NCI-H748 treated with DMSO at 0.1 percent for 48 hours (cell line): Measurements from ENCODE around the gene KAT6B.

Experiments used
- DNase-seq: peaks from one replicate; lab custom pipeline; 2025; lab: John Stamatoyannopoulos, UW

Gene KAT6B

DNA sequence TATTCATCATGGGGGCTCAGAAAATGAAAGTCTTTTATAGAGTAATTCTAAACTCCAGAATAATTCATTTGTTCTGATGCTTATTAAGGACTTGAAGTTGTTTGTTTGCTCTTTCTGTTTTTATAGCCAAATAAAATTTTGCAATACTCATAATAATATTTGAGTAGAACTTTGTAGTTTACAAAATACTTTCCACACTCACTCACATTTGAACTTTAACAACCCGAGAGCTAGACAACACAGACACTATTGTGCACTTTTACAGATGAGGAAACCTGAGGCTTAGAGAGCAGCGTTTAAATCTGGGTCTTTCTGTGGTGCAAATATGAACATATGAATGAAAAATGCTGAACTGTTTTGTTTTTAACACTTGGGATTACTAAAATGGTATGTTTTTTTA lies 126.8 kb downstream of the KAT6B start:
- DNase-seq, result no peak

DNA sequence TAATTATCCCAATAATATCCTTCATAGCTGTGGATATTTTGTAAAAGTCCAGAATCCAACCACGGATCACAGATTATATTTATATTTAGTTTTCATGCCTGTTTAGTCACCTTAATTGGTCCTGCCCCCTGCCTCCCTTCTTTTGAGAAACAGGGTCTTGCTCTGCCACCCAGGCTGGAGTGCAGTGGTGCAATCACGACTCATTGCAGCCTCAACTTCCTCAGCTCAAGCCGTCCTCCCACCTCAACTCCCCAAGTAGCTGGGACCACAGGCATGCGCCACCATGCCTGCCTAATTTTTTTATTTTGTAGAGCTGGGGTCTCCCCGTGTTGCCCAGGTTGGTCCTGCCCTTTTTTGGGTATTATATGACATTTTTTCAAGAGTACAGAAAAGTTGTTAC lies 129.4 kb downstream of the KAT6B start:
- DNase-seq, result no peak

DNA sequence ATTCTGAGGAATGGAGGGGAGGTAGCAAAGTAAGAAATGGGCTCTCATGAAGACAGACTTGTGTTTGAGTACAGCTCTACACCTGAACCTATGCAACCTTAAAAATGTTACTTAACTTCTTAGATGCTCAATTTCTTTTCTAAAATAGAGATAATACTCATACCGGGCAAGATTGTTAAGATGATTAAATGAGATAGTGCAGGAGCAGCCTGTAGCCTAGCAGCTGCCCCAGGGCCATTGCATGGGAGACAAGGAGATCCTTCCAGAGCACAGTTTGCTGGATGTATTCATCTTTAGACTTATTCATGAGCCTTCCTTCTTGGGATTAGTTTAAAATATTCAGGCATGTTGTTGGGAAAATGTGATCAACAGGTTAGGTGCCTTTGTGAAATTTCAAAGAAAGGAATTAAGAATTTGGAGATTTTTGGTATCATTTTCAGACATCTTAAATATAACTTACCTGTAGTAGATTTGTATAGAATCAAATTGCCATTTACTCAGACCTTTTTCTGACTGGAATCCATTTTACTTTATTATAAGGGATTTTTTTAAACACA lies 130.2 kb downstream of the KAT6B start:
- DNase-seq, result no peak

DNA sequence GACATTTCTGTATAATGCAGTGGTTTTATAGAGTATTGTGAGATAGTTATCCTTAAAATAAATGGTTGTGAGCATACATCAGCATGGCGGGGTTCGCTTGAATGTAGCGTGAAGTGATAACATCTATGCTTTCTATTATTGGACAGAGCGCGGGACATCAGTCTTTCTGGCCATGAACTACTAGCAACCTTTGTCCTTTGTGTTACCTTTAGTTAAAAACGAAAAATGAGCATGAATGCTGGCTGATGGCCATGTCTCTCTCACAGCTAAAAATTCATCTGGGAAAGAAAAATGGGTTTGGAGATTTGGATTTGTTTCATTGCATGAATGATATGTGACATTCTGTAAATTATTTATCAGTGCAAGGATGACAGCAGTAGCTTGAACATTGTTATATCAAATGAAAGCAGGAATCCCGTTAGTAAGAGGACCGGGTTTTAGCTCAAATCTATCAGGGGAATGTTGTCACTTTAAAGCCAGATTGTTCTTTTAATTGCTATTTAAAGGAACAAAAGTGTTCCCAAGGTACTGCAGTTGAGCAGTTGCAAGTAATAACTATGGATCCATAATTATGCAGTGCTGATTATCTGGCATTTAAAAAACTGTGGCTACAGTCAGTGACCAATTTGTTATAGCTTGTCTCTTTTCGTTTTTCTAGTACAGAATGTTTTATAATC lies 131.0 kb downstream of the KAT6B start:
- DNase-seq, result no peak

DNA sequence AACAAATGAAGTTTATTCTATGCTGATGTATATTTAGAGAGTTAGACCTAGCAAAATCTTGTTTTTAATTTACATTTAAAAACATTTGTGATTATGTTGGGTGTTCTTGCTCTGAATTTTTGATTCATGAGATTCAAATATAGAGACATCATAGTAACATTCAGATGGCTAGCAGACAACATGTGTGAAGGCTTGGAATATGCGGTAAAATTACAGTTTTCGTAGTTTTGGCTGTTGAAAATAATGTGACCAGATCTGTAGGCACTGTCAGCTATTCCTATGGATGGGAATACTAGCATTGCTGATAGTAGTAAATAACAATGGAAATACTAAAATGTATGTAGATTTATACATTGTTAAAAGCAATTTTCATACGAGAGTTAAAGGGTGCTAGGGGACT lies 131.9 kb downstream of the KAT6B start:
- no peak for DNase-seq

DNA sequence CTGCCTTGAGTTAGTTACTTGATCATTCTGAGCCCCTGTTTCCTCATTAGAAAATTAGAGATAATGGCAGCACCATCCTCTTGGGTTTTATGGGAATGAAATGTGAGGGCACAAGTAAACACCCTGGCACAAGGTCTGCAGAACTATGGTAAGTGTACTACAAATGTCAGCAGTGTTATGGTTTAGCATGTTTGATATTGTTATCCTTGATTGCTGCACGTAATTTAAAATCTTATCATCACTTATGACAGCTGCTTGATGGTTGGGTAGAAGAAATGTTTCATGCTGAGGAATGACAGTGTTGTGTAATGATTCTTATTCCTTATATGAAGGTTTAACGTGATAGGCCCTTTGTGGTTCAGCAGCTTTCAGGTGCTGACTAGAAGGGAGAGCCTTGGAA lies 134.3 kb downstream of the KAT6B start:
- no peak for DNase-seq

DNA sequence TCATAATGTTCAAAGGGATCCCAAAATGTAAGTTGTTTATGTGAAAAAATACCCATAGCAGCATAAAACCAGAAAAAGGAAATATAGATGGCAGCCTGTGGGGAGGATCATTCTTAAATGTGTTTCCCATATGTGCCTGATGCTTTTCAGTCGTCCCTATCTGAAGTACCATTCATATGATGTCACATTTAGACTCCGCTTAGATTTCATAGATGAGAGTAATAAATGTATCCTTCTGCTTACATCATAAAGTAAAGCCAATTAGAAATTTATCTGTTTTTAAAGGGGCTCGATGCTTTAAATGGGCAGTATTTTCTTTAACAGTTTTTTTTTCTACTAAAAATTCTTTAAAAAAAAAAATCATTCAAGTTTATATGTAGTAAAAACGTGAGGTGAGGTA lies 136.1 kb downstream of the KAT6B start:
- no peak for DNase-seq

DNA sequence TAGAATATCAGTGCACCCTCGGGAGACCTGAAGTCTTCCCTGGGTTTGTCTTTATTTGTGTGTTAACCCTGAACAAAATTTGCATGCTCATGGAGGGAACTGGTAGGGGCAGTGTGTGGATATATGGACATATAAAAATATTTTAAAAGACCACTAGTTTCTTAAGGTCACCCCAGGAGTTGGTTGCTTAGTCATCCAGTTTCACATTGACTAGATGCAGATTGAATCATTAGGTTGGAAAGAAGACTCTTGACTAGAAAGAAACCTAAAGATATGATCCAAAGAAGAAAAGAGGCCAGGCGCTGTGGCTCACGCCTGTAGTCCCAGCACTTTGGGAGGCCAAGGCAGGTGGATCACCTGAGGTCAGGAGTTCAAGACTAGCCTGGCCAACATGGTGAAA lies 137.1 kb downstream of the KAT6B start:
- DNase-seq, result no peak

DNA sequence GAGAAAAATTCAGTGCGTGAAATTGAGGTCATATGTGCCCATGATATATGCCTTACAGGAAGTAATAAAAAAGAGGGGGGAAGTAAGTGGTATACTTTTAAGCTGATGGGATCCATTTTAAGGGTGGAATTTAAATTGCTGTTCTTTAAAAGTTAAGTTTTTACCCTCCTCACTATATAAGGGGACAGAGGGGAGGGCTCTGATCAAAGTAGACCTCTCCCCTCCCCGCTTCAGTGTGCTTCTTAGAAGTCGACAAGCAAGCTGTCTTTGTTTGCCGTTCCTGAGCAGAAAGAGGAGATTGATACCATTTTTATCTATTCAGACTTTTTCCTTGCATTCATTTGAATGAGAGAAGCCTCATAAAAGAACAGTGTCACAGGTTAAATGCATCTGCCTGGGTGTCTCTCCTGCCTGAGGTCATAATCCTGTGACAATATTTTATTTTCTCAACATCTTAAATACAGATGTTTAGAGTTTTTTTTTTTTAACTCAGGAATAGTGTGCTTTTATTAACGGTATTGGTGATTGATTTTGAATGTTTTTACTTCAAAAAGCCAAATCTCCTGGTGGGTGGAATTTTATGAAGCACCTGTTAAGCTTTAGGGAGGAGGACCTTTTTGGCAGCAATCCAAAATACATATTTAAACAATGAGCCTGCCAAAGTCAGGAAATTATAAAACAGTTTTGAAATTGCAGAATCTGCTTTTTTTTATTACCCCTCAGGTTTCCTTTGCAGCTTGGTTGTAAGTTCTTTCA lies 141.7 kb downstream of the KAT6B start:
- peak; percentile 86 for DNase-seq

DNA sequence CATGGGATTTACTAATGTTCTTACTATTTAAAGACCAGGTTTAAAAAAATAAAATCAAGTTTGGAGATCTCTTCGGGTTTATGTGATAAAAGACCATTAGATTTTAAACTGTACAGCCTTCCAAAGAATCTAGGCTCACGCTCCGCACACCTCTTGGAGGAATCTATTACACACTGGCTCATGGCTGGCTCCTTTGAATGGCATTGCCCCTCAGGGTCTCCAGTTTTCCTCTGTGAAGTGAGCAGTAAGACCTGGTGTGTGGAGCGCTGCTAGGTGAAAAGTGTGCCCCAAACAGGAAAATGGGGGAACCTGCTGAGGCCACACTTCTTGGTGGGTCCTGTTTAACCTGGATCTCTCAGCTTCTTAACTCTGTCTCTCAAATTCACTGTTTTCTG lies 142.3 kb downstream of the KAT6B start:
- peak; percentile 69 for DNase-seq

DNA sequence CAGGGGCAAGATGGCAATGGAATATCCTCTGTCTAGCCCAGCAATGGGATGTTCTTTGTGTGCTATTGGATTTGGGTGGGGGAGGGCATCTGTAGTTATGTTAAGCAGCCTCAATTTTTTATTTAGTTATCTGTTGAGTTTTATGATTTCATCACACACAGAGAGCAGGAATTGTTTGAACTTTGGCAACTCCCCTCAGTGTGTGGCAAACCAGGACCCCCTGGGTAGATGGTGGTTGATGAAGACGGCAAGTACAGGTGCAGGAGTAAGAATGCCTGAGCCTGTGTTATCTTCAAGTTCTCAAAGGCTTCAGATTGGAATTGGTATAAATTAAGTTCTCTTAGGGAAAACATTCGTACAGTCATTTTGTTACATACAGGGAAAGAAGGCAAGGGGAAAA lies 142.7 kb downstream of the KAT6B start:
- DNase-seq, result no peak

DNA sequence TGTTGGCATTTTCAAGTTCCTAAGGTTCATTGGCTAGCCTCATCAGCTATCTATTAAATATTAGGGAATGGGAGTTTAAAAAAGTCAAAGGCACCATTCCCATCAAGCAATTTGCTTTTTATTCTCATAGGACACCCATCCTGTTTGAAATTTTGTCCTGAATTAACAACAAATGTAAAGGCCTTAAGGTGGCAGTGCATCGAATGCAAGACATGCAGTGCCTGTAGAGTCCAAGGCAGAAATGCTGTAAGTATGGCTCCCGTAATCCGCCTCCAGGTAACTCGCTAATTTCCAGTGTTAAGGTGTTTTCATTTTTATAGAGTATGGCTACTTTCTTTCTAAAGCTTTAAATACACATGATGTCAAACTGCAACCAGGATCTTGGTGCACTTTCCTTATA lies 143.1 kb downstream of the KAT6B start:
- no peak for DNase-seq

DNA sequence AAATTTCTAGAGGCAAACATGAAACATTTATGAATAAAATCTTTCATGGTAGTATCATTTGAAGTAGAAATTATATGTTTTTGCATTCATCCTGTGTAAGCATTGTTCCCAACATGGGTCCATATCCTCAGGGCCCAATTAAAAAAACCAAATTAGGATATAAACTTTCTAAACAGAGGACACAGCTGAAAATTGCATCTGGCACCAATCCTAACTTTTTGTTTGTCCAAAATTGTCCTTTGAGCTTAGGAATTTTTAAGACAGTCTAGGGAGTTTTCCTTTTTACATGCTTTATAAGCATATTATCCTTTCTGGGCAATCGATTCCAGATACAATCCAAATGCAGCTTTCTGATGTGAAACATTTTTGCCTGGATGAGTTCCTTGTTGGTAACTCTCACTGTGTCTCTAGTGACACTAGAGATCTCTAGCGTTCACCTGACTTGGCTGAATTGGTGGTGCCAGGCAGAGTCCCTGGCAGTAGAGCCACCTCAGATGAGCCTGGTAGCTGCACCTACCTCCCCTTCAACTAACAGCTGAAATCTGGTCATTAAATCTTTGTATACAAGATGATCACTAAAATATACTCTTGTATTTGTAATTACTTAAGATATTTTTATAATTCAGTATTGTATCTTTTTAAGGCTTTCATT lies 147.5 kb downstream of the KAT6B start:
- no peak for DNase-seq

DNA sequence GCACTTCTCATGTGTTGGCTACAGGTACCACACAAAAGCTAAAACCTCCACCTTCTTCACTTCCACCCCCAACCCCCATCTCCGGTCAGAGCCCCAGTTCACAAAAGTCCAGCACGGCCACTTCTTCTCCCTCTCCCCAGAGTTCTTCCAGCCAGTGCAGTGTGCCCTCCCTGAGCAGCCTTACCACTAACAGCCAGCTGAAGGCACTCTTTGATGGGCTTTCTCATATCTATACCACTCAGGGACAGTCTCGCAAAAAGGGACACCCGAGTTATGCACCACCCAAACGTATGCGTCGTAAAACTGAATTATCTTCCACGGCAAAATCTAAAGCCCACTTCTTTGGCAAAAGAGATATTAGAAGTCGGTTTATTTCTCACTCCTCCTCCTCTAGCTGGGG lies 149.4 kb downstream of the KAT6B start:
- DNase-seq, result no peak

DNA sequence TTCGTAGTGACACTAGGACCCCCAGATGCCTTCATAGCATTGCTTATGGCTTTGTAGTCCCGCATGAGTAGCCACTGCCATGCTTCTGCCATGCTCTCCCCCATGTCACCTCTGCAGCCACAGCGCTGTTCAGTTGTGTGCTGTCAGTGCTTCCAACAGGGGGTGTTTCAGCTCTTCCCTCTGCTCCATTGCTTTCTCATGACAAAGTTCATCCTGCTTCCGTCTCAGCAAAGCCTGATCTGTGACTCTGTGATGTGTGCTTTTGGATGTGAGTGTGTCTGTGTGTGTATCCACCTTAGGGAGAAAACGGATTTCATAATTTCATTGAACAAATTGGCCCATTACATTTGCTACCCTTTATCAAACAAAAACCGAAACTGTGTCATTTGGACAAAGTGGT lies 150.2 kb downstream of the KAT6B start:
- DNase-seq, result no peak

DNA sequence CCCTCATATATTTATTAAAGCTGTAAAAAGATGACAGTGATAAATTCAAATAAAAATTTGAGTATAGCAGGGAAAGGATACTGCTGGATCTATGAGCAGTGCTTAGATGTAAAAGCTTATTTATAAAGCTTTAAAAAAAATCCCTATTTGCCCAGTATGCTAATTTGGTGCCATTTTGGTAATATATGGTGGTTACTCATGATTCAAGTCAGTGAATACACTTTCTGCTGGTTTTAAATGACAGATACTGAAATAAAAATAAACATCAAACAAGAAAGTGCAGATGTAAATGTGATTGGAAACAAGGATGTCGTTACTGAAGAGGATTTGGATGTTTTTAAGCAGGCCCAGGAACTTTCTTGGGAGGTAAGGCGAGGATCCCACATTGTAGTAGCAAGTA lies 150.7 kb downstream of the KAT6B start:
- no peak for DNase-seq

DNA sequence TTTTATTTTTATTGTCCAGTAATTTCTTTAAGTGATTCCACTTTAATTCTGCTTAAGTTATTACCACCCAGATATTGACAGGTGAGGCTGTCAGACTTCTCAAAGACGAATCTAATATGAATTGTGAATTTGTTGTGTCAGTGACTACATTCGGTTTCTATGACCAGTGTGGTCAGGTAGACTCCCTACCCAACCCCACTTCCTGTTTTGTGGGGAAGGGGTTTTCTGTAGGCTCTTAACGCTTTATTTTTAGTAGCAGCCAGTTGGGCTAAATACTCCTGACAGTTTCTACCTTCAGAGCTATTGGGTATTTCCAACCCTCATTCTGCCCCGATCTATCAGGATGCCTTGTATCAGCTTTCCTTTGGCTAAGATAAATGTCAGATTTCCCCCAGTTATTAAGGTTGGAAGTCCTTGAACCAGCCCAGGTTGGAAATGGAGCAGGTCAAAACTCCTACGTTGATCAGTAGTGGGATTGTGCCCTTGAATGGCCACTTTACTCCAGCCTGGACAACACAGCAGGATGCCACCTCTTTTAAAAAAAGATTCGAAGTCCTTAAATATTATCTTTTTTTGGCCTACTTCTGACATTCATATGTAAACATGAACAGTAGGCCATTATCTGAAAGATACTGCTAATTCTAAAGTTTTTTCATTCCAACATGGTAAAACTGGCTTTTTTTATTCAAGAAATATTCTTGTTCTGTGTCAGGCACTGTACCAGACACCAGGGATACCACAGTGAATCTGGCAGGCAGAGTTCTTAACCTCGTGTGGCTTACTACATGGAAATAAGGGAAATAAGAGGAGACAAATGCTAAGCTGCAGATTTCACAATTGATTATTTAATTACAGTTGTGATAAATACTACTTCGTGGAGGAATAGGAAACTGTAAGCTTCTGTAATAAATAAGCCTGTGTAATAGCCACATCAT lies 151.8 kb downstream of the KAT6B start:
- no peak for DNase-seq

DNA sequence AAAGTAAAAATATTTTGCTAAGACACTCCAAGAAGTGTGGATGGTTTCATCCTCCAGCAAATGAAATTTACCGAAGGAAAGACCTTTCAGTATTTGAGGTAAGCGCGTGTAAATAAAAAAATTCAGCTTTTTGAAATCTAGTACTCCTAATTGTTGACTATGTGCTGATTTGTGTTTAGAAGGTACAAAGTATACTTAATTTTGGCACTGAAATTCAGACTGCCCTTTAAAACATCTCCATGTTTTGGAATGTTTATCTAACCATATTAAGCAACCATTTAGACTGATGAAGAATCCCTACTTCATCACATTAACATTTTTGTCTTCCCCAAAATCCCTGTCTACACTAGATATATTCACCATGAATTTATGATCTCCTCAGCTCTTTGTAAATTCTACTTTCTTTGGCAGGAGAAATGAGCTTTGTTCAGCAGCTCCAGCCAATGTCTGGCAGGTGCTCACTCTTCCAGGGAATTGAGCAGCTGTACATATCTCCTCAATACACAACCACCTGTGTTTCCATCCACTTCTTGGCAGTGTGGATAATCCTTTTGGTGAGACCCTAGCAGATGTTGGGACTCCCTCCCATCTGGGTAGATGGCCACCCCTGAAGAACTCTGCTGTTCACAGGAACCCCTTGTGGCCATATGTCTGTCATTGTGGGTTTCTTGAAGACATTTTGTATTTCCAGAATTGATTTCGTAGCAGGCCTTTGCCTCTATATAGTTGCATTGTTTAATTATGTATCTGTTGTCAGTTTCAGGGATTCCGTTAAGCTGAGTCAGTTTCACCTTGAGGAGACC lies 155.6 kb downstream of the KAT6B start:
- DNase-seq, result no peak

DNA sequence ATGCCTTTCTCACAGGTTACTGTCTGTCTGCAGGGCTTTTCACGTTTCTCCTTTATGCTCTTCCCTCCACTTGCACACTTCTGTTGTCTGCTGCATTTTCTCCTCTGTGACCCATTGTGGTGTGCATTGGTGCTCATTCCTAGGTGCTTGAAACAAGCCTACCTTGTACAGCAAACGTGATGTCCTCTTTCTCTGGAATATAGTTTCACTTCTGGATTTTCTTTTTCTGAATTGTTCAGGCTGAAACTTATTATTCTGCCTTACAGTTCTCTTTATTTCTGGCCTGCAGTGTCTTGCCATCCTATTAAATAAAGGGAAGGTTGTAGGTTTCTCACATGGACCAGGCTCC lies 156.2 kb downstream of the KAT6B start:
- DNase-seq, result no peak

DNA sequence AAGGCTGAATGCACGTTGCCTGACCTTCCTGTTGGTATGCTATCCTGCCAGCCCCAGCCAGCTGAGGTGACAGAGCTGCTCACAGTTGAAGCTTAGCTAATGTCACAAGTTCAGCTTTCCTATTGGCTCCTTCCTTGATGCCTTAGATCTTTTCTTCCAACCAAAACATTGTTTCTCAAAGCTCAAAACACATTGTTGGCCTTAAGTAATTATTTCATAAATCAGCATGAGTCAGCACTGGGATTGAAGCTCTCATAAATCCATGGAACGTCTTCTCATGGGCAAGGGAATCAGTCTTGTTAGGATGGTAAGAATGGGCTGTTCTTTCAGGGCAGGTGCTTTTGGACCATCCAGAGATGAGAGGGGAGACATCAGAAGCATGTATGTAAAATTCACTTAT lies 157.0 kb downstream of the KAT6B start:
- DNase-seq, result no peak

DNA sequence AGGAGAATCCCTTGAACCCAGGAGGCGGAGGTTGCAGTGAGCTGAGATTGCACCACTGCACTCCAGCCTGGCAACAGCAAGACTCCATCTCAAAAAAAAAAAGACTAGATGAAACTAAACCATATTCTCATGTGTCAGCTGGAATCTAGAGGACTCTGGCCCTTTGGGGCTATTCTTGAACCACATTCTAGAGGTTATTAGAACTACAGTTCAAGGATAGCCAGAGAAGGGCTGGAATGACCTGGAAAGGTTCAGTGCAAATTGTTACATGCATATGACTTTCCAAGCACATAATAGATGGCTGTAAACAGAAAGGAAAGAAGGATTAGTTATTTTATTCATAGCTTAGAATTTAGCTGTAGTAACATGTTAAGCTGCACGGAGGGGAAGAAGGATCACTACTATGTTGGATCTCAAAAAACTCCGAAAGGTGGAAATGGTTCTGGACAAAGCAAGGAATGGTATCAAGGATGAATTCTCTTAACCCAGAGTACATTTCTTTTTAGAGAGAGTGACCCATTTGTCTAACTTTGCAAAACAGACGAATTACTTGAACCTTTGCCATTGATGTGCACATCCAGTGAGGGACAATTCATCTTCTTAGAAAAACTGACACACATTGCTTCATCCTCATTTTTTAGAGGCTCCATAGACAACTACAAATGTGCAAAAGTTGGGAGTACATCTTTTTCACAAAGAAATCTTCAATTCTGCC lies 161.1 kb downstream of the KAT6B start:
- no peak for DNase-seq
